ENCODE measurements around the gene RIT2.

GRCh38 chr18:42925036-42925435, 190.4 kb downstream of the RIT2 start:
- TF ChIP-seq, protein P1, sequence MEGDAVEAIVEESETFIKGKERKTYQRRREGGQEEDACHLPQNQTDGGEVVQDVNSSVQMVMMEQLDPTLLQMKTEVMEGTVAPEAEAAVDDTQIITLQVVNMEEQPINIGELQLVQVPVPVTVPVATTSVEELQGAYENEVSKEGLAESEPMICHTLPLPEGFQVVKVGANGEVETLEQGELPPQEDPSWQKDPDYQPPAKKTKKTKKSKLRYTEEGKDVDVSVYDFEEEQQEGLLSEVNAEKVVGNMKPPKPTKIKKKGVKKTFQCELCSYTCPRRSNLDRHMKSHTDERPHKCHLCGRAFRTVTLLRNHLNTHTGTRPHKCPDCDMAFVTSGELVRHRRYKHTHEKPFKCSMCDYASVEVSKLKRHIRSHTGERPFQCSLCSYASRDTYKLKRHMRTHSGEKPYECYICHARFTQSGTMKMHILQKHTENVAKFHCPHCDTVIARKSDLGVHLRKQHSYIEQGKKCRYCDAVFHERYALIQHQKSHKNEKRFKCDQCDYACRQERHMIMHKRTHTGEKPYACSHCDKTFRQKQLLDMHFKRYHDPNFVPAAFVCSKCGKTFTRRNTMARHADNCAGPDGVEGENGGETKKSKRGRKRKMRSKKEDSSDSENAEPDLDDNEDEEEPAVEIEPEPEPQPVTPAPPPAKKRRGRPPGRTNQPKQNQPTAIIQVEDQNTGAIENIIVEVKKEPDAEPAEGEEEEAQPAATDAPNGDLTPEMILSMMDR (IDR thresholded peaks at IDR 0.05): no peak
- no peak for TF ChIP-seq POLR2A (IDR thresholded peaks at IDR 0.05)
